SW480 (cell line): ENCODE data around the gene CDC27.
A peak's percentile ranks its signal among the peaks of the same experiment; 100 is the strongest.
"Not testable (repeated sequence)": the region's sequence is repeated elsewhere in the genome, so short reads cannot be mapped to it uniquely, and the experiment has no call there.

ENCODE experiments used
- DNase-seq: peaks from one replicate; pipeline ENCODE4 v3.0.0-alpha.2; 2016; ENCODE audit warnings: low spot score

CDC27 gene, protein sequence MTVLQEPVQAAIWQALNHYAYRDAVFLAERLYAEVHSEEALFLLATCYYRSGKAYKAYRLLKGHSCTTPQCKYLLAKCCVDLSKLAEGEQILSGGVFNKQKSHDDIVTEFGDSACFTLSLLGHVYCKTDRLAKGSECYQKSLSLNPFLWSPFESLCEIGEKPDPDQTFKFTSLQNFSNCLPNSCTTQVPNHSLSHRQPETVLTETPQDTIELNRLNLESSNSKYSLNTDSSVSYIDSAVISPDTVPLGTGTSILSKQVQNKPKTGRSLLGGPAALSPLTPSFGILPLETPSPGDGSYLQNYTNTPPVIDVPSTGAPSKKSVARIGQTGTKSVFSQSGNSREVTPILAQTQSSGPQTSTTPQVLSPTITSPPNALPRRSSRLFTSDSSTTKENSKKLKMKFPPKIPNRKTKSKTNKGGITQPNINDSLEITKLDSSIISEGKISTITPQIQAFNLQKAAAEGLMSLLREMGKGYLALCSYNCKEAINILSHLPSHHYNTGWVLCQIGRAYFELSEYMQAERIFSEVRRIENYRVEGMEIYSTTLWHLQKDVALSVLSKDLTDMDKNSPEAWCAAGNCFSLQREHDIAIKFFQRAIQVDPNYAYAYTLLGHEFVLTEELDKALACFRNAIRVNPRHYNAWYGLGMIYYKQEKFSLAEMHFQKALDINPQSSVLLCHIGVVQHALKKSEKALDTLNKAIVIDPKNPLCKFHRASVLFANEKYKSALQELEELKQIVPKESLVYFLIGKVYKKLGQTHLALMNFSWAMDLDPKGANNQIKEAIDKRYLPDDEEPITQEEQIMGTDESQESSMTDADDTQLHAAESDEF

DNA sequence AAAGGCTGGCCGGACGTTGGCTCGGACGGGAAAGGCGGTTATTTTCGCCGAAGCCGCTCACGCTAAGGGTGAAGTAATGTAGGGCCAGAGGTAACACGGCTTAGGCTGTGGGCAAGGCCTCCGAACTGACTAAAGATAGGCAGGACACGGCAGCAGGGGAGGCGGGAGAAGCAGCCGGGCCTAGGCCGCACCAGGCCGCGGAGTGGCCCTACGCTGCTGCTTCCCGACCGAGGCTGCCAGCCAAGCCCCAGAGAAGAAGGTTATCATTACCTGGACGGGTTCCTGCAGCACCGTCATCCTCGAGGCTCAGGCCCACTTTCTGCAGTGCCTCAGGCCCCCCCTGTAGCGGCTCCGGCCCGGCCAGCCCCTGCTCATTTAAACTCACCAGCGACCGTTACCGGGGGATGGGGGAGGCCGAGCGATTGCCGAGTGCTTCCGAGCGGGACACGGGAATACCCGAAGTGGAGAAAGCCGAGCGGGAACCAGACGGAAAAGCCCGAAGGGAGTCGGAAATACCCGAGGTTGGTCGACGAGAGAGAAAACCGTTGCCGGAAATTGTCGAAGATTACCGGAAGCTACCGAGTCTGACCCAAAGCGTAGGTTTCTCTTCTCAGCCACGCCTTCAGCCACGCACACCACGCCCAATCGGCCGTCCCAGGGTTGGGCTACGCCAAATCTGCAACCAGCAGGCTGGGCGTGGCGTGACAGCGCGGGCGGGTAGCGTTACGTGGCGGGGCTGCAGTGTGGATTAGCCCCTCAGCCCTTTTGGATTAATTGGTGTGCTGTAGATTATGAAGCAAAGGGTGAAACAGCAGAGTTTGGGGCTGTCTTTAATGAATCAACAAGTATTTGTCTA is at the start of gene CDC27:
CDC27 (minus strand) TSS at position 420 of the 856 bp plus-strand sequence; CDS start at position 297, 123 bp downstream.
- DNase-seq: peak; percentile 94

DNA sequence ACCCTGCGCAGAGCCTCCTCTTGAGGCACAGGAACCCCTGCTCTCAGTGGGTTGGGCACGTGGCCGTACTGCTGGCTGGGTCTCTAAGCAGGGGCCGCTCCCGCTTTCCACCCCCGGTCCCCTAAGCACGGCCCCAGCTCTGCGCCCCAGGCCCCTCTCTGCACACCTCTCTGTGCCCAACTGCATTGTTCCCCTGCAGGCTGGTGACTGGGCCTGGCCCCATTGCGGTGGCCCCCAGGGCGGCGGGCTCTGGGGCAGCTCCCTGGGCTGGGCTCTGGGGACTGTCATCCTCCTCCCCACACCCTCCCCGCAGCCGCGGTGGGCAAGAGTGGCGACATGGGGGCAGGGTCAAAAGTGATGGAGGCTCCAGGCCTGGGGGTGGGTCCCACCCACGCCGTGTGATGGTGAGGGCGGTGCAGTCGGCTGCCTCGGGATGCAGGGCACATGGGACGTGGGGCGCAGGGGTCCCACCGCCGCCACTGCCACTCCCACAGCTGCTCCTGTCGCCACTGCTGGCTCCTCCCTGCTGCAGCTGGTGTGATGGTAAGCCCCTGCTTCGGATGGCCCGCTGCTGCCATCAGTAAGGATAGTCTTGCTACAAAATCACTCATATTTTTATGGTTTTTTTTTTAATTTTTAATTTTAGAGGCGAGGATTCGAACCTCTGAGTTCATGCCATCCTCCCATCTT is 49.4 kb upstream of the CDC27 start:
- no peak for DNase-seq

DNA sequence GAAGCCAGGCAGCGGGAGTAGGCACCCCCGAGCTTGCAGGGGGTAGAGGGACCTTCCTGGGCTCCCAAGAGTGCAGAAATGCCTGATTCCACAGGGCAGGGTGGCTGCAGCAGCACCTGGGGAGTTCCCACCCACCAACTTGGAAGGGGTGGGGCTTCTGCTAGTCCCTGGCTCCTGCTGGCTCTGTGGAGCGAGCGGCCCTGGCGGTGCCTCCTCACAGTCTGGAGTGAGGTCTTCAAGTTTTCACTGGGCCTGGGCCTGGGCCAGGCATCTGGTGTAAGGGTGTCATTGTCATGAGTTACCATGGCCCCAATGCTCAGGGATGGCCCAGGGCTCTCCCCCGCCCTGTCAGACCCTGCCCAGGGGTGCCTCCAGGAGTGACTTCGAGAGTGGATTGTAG is 48.7 kb upstream of the CDC27 start:
- DNase-seq: no peak

DNA sequence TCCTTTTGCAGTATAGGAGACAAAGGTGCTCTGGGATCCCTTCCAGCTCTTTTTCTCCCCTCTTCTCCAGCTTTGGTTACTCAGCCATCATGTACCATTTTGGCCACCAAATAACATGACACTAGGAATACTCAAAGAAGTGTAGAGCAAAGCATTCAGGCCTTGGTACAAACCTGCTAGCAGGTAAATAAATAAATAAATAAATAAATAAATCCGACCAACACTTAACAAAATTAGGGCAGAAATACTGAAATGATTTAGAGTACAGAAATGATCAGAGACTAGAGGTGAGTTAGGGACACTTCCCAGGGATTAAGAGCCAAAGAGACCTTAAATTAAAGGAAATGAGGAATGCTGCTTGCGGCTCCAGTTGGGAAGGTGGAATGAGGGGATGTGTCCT is 46.8 kb upstream of the CDC27 start:
- no peak for DNase-seq

DNA sequence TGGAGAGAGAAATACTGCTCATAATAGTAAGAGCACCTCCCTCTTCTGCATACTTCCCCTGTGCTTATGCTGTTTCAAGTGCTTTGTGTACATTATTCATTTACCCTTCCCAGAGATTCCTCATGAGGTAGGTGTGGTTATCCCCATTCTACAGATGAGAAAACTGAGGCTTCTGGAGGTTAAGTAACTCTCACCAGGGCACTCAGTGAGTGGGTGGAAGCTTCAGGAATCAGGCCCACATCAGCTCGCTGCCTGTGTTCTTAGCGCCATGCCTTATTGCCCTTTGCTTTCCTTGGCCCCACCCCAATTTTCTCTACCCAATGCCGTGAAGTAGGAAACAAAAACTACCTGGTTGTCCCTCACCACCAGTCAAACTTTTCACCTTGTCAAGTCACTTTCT is 46.4 kb upstream of the CDC27 start:
- DNase-seq: no peak

DNA sequence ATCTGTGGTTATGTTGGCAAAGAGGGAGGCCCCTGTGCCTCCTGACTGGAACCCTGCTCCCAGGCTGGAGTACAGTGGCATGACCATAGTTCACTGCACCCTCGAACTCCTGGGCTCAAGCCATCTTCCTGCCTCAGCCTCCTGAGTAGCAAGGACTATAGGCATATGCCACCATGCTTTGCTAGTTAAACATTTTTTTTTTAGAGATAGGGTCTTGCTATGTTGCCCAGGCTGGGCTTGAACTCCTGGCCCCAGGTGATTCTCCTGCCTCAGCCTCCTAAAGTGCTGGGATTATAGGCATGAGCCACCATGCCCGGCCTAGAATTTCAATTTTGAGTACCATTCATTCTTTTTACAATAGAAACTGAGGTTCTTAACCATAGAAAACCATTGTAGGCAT is 43.4 kb upstream of the CDC27 start:
- no peak for DNase-seq

DNA sequence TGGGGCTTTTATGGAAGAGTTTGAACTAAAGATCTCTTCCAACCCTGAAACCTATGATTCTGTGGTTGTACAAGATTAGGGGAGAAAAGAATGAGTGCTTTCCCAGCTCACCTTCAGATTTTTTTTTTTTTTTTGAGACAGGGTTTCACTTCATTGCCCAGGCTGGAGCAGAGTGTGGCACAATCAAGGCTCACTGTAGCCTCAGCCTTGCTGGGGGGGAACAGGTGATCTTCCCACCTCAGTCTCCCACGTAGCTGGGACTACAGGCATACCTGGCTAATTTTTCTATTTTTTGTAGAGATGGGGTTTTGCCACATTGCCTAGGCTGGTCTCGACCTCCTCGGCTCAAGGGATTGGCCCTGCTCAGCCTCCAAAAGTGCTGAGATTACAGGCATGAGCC is 42.8 kb upstream of the CDC27 start:
- DNase-seq: no peak

DNA sequence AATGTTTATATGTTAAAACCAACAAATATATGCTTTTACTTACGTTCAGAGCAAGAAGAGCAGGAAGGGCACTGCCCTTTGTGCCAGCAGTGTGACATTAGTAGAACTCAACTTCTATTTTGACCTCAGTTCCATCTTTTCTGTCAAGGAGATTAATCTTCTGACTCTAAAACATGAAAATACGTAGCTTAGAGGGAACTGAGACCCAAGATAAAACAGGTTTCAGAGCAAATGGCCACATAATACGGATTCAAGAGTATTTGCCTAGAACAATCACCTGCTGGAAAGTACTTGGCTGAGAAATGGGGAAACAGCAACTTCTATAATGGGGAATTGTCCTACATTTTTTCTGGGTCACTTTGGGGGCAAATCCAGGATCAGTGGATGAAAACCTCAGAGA is 42.2 kb upstream of the CDC27 start:
- no peak for DNase-seq

DNA sequence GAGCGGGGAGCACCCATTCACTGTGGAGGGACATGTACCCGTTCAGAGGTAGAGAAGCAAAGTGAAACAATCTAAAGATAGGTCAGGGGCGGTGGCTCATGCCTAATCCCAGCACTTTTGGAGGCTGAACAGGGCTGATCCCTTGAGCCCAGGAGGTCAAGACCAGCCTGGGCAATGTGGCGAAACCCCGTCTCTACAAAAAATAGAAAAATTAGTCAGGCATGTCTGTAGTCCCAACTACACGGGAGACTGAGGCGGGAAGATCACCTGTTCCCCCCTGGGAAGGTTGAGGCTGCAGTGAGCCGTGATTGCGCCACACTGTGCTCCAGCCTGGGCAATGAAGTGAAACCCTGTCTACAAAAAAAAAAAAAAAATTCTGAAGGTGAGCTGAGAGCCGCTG is 41.8 kb upstream of the CDC27 start:
- DNase-seq: no peak

DNA sequence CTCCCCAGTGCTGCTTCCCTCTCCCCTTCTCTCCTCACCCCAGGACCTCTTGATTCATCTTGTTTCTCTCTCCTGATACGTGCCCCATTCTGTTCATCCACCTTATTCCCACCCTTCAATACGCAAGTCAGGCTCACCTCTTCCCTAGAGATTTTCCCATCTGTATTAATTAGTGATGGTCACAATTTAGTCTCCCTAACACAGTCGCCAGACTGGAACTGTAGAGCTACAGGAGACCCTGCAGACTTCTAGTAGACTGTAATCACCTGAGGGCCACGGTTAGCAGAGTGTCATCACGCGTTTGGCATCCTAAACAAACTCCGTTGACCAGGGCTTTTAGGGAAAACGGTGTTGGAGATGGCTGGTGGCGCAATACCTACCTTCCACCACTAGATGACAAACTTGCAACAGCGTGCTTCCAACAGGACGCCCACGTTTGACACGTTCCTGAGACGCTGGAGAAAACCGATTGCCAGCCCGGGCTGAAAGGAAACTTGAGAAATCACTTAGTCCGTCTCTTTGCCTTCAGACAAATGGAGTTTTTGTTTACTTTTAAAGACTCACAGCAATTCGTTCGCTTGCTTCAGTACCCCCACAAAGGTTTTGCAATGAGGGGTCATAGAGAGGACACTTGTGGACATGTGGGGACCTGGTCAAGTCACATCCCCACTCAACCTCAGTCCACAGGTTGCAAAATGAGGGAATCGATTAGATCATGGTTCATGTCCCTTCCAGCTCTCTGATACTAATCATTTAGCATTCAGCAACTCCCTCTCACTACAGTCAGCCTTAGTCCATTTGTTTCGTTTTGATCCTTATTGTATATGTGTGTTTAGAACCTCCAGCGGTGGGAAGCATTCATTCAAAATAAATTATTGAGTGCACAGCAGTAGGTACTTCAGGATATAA is 40.7 kb upstream of the CDC27 start:
- DNase-seq: peak; percentile 87

DNA sequence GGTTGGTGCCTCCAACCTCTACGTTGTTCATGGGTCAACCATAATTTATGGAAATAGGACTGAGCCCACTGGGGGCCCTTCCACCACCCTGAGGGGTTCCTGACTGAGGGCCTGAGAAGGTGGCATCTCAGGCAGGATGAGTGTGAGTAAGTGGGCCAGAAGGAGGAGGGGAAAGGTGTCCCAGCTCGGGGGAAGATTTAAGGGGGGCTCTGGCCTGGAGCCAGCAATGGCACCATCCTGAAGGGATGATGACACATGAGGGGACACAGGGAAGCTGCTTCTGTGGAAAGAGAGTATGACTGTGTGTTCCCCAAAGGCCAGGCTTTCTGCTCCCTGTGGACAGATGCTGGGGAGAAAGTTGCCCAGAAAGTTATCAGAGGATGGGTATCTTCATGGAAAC is 38.8 kb upstream of the CDC27 start:
- no peak for DNase-seq

DNA sequence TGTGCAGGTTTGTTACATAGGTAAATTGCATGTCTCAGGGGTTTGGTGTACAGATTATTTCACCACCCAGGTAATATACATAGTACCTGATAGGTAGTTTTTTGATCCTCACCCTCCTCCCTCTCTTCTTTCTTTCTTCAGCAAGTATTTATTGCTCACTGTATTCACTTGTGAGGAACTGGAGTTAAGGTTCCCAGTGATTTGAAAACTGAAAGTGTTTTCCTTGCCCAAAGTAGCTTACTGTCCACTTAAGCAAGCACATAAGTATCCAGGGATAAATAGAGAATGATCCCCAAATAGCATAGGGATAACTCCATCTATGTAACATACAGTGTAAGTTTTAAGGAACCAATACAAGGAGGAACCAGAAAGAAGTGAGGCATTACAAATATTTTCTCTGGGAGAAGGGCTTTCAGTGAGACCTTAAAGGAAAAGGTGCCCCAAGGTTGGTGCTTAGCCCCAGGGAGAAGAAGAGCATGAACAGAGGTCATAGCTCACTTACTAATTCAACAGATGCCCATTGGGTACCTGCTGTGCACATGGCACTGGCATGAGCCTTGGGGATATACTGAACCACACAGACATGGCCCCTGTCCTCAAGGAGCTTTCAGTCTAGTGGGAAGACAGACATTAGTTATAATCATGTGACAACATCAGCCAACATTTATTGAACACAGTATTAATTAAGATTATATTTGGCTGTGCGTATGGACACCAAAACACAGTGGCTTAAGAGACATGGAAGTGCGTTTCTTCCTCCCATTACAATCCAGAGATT is 37.0 kb upstream of the CDC27 start:
- no peak for DNase-seq

DNA sequence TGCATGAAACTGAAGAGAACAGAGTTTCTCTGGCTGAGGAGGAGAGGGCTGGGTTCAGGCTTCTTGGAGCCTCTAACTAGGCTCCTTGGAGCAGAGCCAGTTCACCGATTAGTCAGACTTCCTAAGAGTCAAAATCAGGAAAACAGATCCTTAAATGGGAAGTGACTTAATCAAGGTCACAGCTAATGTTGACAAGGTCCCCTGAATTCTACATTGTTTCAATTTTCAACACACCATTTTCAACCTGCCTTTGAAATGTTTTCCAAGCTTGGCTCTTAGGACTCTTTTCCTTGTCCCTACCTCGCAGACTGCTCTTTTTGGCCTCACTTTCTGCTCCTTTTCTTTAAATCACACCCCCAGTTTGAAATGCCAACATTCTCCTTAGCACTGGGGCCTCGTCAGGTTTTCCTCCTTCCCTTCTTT is 36.4 kb upstream of the CDC27 start:
- DNase-seq: no peak

DNA sequence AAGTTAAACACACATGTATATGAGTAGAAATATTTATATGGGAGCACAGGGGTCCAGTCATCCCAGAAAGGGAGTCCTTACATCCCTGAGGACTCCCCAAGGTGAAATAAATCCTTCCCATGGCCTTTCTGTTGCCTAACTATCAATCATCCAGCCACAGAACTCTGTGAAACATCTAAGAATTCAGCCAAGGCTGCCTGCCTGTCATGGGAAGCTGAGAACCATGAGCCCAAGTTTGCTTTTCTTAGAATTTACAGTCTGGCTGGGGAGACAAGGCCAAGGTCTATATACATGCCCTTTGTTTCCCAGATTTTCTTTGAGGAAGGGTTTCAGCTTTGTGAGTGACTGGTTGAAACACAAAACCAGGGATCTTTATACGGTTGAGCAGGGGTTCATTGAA is 35.9 kb upstream of the CDC27 start:
- DNase-seq: no peak

DNA sequence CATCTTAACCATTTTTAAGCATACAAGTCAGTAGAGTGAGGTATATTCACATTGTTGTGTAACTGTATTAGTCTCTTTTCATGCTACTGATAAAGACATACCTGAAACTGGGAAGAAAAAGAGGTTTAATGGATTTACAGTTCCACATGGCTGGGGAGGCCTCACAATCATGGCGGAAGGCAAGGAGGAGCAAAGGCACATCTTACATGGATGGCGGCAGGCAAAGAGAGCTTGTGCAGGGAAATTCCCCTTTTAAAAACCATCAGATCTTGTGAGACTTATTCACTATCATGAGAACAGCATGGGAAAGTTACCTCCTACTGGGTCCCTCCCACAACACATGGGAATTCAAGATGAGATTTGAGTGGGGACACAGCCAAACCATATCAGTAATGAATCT is 35.0 kb upstream of the CDC27 start:
- DNase-seq: not testable (repeated sequence)

DNA sequence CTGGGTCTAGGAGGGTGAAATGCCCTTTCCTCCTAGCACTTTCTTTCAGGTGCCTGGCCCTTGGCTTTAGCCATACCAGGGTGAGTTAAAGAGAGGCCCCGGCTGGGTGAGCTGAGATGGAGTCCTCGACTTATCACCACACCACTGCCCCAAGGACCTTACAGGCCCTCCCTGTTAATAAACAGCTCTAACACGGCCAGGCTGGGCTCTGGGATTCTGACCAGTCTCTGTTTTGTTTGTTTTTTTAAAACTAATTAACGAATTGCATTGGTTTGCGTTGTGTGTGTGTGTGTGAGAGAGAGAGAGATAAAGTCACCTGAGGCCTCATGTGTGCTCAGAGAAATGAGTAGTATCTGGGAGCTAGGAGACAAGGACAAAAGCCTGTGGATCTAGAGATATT is 34.4 kb upstream of the CDC27 start:
- no peak for DNase-seq

DNA sequence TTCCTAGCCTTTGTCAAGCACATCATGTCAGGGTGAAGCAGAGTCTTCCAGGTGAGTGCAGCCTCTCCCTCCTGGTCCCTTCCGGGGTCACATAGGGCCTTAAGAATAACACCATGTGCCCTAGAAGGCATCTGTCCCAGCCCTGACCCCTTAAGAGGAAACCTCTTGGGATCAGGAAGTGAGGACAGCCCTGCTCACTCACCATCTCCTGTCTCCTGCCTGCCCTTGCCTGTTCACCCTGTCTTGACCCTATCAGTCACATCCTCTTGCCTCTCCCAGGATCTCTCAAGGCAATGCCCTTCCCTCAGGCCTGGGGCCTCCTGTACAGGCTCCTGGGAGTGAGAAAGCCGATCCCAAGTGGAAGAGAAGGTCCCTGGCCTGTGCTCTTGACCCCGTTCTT is 33.9 kb upstream of the CDC27 start:
- DNase-seq: no peak

DNA sequence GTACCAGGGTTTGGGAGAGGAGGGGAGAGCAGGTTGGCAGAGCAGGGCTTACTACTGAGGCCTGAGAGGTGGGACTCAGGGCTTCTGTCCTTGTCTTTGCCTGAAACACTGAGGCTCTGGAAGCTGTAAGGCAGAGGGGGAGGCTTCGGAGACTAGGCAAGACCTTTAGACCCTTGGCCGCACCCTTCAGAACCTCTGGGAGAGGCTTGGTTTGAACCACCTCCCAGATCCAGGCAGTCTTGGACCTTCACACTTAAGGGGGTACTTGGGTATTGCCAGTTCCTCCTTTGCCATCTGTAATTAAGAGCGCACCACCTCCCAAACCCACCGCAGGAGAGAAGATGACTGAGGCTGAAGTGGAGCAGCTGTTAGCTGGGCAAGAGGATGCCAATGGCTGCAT is 33.0 kb upstream of the CDC27 start:
- DNase-seq: no peak

DNA sequence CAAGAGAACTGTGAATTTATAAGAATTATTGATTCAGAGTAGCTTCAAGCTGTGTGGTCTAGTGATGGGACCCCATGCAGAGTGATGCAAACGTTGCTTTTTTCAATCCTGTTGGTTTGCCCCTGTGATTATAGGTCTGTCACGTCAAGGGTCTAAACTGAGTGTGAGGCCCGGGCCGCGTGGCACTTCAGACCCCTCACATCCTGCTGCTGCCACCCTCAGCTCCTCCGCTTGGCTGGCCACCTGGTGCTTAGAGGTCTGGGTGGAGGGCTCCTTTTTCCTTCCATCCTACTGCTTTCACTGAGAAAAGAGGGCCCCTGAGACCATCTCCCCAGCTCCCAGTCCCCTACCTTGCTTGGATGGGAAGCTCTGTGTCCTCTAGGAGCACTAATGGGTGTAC is 32.1 kb upstream of the CDC27 start:
- DNase-seq: no peak

DNA sequence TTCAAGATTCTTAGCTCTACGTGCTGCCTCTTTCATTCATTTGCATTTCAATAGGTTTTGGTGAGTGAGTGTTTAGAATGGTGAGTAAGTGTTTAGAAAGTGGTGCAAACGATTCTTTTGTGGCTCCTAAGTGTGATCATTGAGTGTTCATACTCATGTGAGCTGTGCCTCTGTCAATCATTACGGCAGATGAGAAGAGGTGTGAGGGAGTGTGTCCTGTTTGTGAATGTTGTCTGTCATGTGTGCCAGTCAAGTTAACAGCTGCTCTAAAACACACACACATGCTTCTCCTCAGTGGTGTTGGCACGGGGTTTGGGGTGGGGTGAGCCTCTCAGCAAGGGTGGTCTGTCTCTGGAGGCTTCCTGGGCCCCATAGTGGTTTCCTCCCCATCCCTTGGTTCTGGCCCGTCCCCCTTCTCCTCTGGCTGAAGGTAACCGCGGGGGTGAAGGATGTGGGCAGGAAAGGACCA is 31.5 kb upstream of the CDC27 start:
- DNase-seq: no peak
